Measurements from ENCODE around the gene PDLIM5.
A peak's percentile ranks its signal among the peaks of the same experiment; 100 is the strongest.
"Not testable (repeated sequence)": the region's sequence is repeated elsewhere in the genome, so short reads cannot be mapped to it uniquely, and the experiment has no call there.

Gene PDLIM5

GRCh38 chr4:94495408-94495807 is 43.7 kb downstream of the PDLIM5 start:
- no peak for DNase-seq (ENCODE audit: low spot score)

- no peak for DNase-seq (ENCODE audit: low spot score)
These were observed 45.9 kb downstream of the PDLIM5 start for GRCh38 chr4:94497690-94498089.

GRCh38 chr4:94498502-94498901 is 46.8 kb downstream of the PDLIM5 start:
- no peak for DNase-seq (ENCODE audit: low spot score)

- no peak for DNase-seq (ENCODE audit: low spot score)
These were observed 48.9 kb downstream of the PDLIM5 start for GRCh38 chr4:94500685-94501084.

- DNase-seq (ENCODE audit: low spot score), result no peak
These were observed 52.8 kb downstream of the PDLIM5 start for GRCh38 chr4:94504545-94504944.

- DNase-seq (ENCODE audit: low spot score), result no peak
These were observed 55.1 kb downstream of the PDLIM5 start for GRCh38 chr4:94506822-94507221.

GRCh38 chr4:94507281-94507680 is 55.5 kb downstream of the PDLIM5 start:
- no peak for DNase-seq (ENCODE audit: low spot score)

GRCh38 chr4:94507708-94508107 is 56.0 kb downstream of the PDLIM5 start:
- peak; percentile 25 for DNase-seq (ENCODE audit: low spot score)

GRCh38 chr4:94508296-94508695 is 56.6 kb downstream of the PDLIM5 start:
- no peak for DNase-seq (ENCODE audit: low spot score)

GRCh38 chr4:94508806-94509205 is 57.1 kb downstream of the PDLIM5 start:
- no peak for DNase-seq (ENCODE audit: low spot score)

- no peak for DNase-seq (ENCODE audit: low spot score)
These were observed 59.8 kb downstream of the PDLIM5 start for GRCh38 chr4:94511591-94511990.

GRCh38 chr4:94513532-94513931 is 61.8 kb downstream of the PDLIM5 start:
- DNase-seq (ENCODE audit: low spot score), result not testable (repeated sequence)

GRCh38 chr4:94515365-94515764 is 63.6 kb downstream of the PDLIM5 start:
- DNase-seq (ENCODE audit: low spot score), result no peak

GRCh38 chr4:94516067-94516466 is 64.3 kb downstream of the PDLIM5 start:
- DNase-seq (ENCODE audit: low spot score), result no peak

- no peak for DNase-seq (ENCODE audit: low spot score)
These were observed 65.3 kb downstream of the PDLIM5 start for GRCh38 chr4:94516999-94517398.

- no peak for DNase-seq (ENCODE audit: low spot score)
These were observed 65.8 kb downstream of the PDLIM5 start for GRCh38 chr4:94517492-94517891.

GRCh38 chr4:94519019-94519418 is 67.3 kb downstream of the PDLIM5 start:
- DNase-seq (ENCODE audit: low spot score), result no peak

GRCh38 chr4:94519925-94520789 is 68.4 kb downstream of the PDLIM5 start:
- no peak for DNase-seq (ENCODE audit: low spot score)

- DNase-seq (ENCODE audit: low spot score), result no peak
These were observed 71.4 kb downstream of the PDLIM5 start for GRCh38 chr4:94523033-94523580.

- no peak for DNase-seq (ENCODE audit: low spot score)
These were observed 71.9 kb downstream of the PDLIM5 start for GRCh38 chr4:94523617-94524016.

- DNase-seq (ENCODE audit: low spot score), result no peak
These were observed 74.4 kb downstream of the PDLIM5 start for GRCh38 chr4:94525993-94526728.

GRCh38 chr4:94527556-94528233 is 76.0 kb downstream of the PDLIM5 start:
- DNase-seq (ENCODE audit: low spot score), result no peak
